Left ventricle myocardium superior (tissue), 1 donor: ENCODE results near the gene ELMO1. TPM values are rescaled to one million over a fixed set of nuclear protein-coding genes. Genes with fewer than 3 reads are reported as not detected.

Experiments
- ATAC-seq: fragments of 200-7000 bp; cut with Tn5 transposase; one replicate; pipeline ENCODE4 v1.9.1; 2020; ENCODE audit warnings: mild to moderate bottlenecking, moderate library complexity
- DNase-seq: peaks from one replicate; pipeline ENCODE4 v3.0.0-alpha.2; 2020
- intact Hi-C: fragments of 100-400 bp; cut with micrococcal nuclease; formaldehyde crosslinking; loops from one replicate; pipeline ENCODE4 v1.11.0; 2022
- total RNA-seq: library from RNA; stranded (reverse); fragmentation: NEBNext Ultra II Directional; extraction: Animal tissue kit (Norgen Biotek cat#: 25700); gene quantifications from one replicate; pipeline ENCODE4 v1.2.1, GENCODE V29; 2021
- donor health status: DM: no; HTN: yes; CAD: no; lungs with severe emphysema.

Gene ELMO1
- total RNA-seq, 1 donor from 2014 or later: 13.0 TPM

DNA sequence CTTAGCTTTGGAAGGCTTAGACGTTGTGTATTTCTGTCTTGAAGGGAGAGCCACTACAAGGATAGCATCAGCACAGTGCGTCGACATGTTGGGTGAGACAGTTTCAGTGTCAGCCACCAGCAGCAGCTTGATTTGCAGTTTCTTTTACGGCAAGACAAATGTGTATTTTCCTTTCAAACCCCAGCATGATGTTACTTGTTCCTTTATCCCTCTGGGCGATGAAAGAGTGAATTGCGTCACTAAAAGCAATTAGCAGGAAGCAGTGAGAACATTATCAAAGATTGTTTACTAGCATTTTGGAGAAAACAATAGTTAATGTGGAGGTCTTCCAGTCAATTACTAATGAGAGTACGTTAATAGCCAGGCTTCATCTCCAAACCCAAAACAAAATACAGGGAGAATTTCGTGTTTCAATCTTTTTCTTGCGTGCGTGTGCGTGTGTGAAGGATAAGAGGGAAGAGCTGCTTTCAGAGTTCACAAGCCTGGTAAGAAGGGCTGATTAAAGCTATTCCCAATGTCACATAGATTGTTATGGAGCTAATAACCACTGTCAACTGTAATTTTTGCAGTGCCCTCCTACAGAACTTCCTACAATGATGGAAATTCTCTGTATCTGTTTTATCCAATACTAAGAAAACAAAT is 567.3 kb downstream of the ELMO1 start:
- DNase-seq: no peak
- intact Hi-C loops: no loop called here
- no peak for ATAC-seq

DNA sequence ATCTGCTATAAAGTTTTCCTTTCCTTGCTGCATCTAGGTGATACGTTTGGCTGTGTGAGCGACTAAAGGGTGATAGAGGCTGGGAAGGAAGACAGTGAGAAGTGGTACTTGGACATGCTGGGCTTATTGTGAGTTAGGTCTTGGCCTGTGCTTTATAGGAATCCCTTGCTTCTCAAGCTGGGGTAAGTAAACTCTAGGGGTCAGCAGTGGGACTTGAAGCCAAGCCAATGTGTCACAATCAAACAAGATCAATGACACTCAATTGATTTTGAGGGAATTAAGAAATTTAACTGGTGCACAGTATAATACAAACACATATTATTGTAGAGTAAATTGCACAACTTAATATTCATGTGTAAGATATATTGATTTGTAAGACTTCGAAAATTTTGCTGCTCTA is 568.6 kb downstream of the ELMO1 start:
- intact Hi-C loops: no loop called here
- DNase-seq (no peak), ATAC-seq (no peak)

DNA sequence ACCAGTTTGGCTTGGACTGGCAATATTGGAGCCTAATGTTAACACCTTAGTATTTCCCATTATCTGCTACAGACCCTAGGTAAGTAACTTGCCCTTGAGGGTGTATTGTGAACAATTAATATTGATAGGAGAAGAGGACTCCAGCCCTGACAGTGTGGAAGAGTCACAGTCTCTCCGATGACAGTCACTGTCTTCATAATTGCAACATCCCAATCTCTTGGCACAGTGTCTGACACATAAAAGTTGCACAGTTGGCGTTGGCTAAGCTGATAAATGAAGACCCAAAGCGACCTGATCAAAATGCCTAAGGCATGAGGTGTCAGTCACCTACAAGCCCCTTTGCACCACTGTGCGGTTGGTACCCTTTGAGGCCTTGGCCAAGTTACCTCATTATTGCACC is 569.6 kb downstream of the ELMO1 start:
- intact Hi-C loops: no loop called here
- ATAC-seq: no peak
- DNase-seq: no peak

DNA sequence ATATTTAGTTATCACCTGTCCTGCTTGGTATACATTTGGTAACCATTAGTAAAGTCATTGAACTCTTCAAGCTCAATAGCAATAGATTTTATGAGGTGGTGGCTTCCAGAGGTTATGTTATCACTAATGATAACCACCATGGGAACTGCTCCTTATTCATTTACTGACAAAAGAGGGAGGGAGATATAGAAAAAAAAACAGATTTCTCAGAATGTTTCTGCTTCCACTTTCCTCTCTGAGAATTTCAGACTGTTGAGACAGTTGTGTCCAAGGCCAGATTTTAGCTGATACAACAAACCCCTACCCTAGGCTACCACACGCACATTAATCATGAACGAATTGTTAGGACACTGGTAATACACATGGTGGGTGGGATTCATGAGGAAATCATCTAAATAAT is 570.4 kb downstream of the ELMO1 start:
- ATAC-seq (no peak), DNase-seq (no peak)
- intact Hi-C loops: no loop called here

DNA sequence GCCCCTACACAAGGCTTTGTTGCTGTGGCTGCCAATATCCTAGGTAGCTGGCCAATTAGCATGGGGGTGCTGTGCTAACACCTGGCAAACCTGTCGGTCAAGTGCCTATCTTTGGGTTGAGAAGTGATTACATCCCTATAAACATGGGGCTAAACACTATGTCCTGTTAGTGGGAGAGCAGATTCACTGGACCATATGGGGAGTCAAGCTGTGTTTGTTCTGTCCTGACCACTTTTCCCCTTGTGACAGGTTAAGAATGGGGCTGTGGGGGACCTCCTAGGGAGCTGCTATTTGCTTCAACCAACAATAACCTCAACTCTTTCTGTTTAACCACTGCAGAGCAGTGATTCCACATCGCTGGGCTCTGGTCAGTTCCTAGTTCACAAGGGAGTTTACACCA is 572.9 kb downstream of the ELMO1 start:
- intact Hi-C loops: no loop called here
- DNase-seq (no peak), ATAC-seq (no peak)

DNA sequence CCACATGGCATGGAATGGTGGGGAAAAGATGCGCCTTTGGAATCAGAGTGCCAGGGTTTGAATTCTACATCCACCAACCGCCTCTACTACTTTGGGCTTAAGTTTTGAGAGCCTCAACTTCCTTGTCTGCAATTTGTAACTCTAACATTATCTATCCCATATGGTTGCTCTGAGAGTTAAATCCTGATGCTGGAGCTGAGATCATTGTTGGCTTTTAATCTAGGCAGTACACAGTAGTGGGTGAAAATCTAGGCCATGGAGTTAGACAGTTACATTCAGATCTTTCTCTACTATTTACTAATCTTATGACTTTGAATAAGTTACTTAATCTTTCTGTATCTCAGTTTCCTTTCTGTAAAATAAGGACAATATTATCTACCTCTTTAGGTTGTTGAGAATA is 574.6 kb downstream of the ELMO1 start:
- no peak for ATAC-seq
- DNase-seq: no peak
- intact Hi-C loops: no loop called here

DNA sequence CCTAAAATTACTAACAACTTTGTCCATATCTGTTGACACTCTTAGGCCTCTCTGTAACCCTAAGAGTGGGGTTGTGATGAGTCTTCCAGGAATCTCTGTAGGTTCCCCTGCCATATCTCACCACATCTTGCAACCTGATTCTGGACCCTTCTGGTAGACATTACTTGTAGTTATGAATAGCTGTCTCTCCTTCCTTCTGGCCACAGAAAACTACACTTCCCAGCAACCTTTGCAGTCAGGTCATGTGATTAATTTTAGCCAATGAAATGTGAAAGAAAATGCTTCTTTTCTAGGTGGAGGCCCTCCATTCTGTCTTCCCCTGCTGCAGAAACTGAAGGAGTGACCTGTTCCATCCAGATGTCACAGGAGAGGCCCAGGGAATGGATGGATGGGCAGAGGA is 576.8 kb downstream of the ELMO1 start:
- no peak for DNase-seq
- ATAC-seq: no peak
- intact Hi-C loops: no loop called here

DNA sequence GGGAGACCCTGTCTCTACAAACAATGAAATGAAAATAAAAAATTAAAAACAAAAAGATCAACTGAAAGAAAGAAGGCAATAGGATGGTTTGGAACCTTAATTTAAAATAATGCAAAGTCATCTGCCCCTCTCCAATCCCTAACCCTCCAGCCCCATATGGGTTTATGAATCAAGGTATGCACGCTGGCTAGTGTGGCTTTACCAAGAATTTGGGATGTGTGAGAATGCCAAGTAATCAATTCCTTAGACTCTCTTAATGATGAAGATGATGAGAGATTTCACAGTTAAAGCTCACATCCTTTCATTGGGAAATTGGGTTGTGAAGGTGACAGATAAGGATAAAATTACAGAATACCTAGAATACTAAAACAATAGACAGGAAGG is 577.3 kb downstream of the ELMO1 start:
- intact Hi-C loops: no loop called here
- DNase-seq: no peak
- no peak for ATAC-seq

DNA sequence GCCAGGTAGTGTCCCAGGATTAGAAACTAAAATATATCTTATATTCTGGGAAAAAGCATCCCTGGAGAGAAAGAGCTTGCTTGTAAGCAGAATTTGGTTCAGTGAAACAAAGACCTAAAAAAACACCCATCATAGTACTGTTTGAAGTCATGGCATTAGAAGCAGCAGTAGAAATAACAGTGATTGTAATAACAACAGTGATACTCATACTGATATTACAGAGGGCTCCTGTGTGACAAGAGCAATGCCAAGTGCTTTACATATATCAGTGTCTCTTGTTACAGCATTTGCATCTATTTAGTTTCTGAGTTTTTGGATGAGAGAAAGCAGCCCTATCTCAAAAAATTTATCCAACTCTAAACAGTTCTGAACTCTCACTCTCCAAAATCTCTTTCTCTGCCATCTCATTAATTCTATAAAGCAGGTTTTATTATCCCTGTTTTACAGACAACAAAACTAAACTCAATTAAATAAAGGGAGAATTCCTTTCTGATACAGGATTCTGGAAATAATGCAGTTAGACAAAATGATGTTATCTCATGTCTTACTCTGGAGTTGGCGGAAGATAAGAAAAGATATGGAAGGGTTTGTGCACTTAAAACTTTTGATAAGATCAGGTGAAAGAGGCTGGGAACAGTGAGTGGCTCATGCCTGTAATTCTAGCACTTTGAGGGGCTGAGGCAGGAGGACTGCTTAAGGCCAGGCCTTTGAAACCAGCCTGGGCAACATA is 577.9 kb downstream of the ELMO1 start:
- ATAC-seq: no peak
- no peak for DNase-seq
- intact Hi-C loops: no loop called here

DNA sequence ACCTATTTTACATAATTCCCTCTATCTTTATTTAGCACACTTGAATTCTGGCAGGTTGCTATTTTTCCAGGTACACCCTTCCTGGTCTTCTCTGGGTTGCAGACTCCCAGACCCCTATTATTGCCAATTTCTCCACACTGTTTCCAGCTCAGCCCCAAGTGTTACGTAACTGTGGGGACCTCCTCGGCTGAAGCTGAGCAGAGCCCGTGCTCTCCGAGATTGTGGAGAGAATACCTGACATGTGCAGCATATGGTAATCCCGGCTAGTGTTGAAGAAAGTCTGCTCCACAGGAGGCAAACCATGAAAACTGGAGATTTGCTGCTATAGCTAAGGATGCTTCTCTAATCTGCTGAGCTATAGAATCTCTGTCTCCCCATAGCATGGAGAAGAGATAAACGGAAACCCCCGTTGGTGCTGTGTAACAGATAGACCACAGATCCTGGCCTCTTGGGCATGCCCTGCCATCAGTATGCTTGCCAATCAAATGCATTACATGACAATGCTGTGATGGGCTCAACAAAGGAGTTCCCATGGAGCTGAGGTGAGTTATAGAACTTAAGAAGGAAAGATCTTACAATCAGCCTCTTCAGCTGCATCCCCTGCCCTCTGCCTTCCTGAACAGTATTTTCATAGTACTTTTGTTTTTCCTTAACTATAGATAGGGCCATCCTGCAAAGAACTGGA is 579.8 kb downstream of the ELMO1 start:
- intact Hi-C loops: no loop called here
- no peak for ATAC-seq
- no peak for DNase-seq

DNA sequence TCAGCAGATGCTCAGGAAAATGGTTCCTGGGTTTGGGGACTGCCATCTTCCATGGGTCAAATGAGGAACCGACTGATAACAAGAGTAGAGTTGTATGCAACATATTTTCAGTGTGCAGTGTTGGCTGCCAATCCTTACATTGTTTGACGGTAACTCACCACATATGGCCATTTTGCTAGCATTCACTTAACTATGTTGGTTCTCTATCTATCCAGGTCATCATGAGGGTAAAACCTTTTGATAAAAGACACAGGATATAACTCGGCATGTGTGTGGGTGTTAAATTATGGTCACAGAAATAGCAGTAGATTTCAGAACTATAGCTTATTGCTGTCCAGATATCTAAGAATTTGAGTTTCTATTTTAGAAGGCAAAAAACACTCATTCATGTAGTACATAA is 583.6 kb downstream of the ELMO1 start:
- DNase-seq (no peak), ATAC-seq (no peak)
- intact Hi-C loops: no loop called here

DNA sequence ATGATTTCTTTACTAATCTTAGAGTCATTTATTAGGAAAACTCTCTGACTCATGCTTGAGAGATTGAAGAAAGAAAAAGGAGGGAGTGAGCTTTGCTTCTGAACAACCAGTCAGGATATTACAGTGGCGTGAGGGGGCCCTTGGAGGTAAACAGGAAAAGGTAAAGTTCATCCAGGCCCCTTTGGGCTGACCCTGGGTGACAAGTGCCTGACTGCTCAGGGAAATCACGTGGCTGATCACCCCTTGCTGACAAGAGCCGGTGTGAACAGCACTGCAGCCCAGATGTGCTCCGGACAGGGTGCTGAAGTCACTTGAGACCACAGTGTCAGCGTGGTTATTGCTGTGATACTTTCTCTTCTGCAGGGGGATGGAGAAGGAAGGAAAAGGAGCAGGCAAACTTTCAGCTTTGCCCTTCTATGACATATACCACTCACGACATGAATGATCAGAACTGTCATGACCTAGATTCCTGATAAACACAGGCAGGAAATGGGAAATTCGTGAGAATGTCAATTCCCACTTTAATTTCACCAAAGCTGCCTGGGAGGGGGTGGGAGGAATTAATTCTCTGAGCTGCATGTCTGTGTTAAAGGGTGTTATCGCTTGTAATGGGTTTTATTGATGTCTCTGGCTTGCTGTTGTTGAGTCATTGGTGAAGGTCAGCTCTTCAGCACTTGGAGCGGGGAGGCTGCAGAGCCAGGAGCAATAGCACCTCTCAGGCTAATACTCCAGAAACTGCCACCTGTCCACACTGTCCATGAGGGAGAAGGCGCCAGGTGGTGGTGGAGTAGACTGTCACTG is 584.6 kb downstream of the ELMO1 start:
- intact Hi-C loops: no loop called here
- DNase-seq (no peak), ATAC-seq (peak; percentile 36)

DNA sequence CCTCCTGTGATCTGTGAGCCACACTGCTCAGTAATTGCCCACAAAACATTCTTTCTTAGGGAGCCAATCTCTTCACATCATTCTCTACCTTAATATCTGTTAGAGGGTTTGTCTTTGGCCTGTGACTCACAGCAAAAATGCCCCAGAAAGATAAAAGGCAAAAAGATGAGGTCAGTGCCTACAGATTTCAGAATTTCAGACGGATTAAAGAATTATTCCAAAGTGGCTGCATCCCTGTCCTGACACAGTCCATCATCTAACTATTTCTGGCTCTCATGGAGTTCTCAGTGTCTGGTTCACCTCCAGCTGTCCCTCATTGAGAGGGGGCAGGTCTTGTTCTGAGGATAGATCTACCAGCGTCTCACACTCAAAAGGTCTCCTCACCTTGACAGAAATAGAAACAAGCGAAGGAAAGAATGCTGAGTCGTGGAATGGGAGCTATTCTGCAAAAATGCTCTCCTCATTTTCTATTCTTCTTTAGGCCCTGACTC is 585.8 kb downstream of the ELMO1 start:
- intact Hi-C loops: no loop called here
- no peak for ATAC-seq
- no peak for DNase-seq

DNA sequence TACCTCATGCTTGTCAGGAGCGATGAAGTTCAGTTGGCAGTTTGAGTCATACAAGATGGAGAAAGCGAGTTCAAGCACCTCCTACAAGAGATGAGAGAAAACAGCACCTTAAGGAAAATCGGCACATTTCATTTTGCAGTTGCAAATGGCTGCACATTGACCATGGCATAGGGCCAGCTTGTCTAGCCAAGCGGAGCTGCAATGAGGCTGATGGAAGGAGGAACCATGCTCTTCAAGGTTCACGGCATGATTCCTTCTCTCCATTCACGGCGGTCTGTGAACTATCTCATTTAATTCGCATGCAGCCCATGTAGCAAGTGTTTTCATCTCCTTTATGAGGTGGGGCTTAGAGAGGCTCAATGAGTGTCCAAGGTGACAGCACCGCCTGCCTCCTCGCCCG is 587.0 kb downstream of the ELMO1 start:
- ATAC-seq (no peak), DNase-seq (no peak)
- intact Hi-C loops: no loop called here

DNA sequence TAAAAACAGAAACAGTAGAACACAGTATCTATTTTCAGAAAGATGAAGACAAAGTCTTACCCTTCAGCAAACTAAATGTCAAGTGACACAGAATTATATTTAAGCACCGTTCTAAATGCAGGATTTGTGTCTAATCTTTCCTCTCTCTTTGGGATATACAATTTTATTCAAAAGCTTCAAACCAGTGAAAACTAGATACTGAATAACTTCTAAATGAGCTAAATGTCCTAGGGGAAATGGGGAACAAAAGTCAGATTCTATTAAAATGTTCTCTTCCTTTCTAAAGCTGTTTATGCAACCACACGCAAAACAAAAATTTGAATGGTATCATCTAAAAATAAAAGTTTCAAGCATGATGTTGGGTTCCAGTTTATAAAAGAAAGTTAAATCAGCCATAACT is 588.0 kb downstream of the ELMO1 start:
- intact Hi-C loops: no loop called here
- no peak for DNase-seq
- no peak for ATAC-seq

DNA sequence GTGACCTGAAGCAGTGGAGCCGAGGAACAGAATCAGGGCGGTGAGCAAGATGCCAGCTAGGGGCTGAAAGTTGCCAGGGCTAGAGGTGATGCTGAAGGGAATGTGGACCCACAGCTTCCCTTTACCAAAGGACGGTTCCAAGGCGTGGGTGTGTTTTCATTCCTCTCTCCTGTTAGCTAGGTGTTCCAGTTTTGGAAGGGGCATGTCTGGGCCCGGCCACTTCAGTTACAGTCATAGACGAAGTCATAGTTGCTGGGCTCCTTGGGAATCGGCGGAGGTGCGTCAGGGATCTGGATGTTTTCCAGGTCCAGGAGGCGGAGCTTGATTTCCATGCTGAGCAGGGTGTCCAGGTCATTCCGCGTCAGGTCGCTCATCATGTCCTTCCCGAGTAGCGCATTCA is 593.3 kb downstream of the ELMO1 start:
- intact Hi-C loops: no loop called here
- DNase-seq: no peak
- ATAC-seq: no peak

DNA sequence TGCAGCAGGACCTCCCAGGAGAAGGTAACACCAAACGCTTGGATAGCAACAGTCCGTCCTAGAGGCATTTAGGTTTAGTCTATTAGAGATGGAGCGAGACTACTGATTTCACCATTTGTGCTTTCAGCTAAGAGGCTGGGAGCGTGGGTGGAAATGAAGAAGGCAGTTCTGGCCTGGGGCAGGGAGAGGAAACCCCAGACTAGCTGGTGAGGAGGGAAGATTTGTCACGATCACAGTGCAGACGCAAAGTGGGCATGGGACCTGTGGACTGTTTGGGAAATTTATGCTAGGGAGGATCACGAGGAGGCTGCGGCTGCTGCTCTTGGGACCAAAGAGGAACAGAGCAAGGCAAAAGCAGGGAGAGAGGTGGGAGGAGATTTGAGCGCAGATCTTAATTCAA is 594.0 kb downstream of the ELMO1 start:
- ATAC-seq (no peak), DNase-seq (no peak)
- intact Hi-C loops: no loop called here

DNA sequence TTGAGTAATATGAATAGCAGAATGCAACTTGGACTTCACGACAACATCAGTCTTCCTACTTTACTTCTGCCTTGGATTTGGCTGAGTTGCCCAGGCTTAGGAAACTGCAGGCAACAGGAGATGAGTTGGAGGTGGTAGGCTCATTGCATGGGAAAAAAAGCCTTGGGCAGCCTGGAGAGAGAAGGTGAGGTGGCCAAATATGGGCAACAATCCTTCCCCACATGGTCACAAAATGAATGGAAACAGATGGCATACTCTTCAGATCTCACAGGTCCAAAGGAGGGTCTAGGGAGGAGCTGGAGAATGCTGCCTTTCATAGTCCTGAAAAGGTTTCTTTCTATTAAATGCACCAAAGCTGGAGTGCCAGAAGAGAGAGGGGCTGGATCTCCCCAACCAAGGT is 595.7 kb downstream of the ELMO1 start:
- intact Hi-C loops: no loop called here
- DNase-seq (no peak), ATAC-seq (no peak)

DNA sequence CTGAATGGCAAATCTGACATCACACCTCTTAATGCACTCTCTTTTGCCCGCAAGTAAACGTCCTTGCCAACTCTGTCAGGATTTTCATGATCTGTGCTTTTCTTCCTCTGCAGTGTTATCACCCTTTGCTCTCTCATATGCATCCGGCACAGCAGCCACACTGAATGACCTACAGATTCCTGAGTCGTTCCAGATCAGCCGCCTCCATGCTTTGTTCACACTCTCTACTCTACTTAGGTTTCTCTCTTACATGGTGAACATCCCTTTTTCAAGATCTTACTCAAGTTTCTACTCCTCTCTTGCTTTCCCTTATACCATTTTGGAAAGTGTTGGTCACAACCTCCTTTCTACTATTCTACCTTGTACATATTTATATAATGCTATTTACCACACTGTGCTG is 596.6 kb downstream of the ELMO1 start:
- intact Hi-C loops: no loop called here
- no peak for DNase-seq
- no peak for ATAC-seq

DNA sequence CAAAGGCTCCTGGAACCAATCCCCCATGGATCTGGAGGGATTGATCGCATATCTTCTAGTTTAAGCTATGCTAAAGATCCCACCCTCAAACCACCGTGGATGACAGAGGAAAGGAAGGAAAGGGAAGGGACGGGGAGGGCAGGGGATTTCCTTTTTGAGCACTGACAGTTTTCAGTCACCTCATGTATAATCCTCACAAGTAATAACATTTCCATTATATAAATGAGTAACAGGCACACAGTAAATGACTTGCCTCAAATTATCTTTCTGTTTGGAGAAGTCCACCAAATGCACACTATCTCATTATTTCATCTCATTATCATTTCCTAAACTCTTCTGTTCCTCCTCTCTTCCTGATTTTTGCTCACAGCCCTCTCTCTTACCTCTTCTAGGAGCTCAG is 597.3 kb downstream of the ELMO1 start:
- intact Hi-C loops: no loop called here
- DNase-seq (no peak), ATAC-seq (no peak)
